NCI-H1436 treated with DMSO at 0.1 percent for 48 hours (cell line): Measurements from ENCODE around the gene RBAK.
A peak's percentile ranks its signal among the peaks of the same experiment; 100 is the strongest.
"Not testable (repeated sequence)": the region's sequence is repeated elsewhere in the genome, so short reads cannot be mapped to it uniquely, and the experiment has no call there.

Experiments used
- DNase-seq: peaks from one replicate; lab custom pipeline; 2025; lab: John Stamatoyannopoulos, UW

RBAK gene

DNA sequence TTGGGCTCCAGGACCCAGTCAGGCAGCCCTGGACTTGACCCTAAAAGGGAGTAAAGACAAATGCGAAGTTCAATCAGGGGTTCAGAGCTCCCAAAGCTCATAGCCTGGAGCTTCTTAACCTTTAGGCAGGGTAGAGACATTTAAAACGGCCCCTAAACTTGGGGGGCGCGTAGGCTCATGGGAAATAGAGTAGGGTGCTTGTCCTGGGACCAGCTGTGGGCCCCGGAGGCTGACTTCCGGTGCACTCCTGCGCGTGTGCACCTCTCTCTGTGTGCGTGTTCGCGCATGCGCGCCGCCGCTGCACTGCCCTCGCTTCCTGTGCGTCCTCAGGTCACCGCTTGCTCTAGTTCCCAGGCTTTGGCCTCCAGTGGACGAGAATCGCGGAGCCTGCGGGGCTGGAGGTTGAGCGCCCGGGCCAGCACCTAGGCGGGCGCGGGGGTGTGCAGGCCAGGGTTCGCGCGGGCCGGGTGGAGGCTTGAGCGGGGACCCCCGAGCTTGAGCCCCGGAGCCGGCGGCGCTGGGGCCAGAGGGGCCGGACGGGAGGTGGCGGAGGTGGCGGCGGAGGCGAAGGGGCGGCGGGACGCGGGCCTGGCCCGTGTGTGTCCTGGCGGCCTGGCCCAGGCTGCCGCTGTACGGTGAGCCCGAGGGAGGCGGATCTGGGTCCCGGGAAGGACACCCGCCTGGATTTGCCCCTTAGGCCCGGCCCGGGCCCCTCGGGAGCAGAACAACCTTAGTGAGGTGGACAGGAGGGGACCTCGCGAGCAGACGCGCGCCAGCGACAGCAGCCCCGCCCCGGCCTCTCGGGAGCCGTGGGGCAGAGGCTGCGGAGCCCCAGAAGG lies at the start of gene RBAK:
Gene RBAK (plus strand): TSS at position 303 of the 839 bp plus-strand sequence. CDS start 2,217 bp downstream, outside the sequence.
- DNase-seq = peak; percentile 41

DNA sequence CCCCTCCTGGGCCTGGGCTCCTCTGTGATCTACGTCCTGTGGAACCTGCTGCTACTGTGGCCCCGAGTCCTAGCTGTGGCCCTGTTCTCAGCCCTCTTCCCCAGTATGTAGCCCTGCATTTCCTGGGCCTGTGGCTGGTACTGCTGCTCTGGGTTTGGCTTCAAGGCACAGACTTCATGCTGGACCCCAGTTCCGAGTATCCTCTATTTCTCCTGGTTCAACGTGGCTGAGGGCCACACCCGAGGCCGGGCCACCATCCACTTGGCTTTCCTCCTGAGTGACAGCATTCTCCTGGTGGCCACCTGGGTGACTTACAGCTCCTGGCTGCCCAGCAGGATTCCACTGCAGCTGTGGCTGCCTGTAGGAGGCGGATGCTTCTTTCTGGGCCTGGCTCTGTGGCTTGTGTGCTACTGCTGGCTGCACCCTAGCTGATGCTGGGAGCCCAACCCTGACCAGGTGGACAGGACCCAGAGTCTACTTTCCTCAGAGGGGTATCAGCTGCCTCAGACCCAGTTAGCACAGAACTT lies 48.9 kb upstream of the RBAK start:
- no peak for DNase-seq

DNA sequence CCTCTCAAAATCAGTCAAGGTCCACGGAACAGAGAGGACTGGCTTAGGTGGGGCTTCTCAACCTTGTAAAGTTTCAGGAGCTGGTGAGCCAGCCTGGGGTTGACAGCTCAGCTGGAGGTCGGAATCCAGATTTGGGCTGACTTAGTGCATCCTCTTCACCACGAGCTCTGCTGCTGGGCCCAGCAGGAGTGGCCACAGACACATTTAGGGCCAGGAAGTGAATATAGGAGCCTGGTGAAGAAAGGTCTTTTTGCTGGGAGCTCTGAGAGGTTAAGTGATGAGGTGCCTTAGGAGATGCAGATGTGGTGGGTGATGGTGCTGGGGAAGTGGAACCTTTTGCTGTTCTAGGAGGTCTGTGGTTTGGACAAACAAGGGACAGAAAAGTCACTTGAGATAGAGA lies 47.4 kb upstream of the RBAK start:
- DNase-seq = no peak

DNA sequence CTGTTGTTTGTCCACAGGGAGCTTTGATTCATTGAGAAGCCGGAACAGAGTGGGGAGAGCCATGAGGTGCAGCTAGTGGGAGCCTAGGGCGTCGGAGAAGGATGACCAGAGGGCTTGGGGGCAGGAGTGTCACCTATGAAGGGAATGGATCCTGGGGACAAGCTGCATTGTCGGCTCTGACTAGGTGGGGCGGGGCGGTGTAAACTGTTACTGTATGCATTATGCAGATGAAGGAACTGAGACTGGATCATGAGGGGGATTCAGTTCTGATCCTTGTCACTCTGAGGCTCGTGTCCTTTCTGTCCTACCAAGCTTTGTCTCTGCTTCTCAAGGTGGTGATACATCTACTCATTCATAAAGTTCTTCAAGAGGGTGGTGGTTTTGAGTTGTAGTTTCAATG lies 46.8 kb upstream of the RBAK start:
- DNase-seq = no peak

DNA sequence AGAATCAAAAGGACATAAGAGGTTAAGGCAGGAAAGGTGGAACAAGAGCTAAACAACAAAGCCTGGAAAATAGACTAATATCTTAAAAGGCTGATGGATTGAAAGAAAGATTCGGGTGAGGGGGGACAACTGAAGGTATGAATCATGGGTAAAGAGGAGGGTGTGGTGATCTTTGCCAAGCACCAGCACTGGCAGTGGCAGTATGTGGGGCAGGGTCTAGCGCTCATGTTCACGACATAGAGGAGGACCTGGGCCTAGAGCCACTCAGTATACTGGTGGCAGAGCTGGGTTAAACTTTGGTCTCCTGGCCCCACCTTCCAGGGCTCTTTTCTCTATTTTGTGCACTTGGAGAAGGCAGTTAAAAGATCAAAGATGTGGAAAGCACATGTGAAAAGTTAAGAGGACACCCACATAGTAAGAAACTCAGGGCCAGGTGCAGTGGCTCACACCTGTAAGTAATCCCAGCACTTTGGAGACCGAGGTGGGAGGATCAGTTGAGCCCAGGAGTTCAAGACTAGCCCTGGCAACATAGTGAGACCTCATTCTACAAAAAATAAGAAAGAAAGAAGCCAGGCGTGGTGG lies 46.2 kb upstream of the RBAK start:
- no peak for DNase-seq

DNA sequence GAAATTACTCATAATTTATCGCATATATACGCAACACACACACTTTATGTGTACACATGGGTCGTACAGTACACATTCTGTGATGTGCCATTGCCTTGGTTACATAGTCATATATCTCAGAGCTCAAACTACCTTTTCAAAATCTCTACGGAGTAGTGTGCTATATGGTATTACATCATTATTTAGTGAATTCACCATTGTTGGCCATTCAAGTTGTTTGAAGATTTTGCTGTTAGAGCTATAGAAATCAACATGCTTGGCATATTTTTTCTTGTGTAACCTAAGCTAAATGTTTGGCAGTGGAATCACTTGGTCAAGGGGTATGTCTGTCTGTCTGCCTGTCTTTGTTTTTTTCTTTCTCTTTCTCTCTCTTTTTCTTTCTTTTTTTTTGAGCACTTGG lies 44.7 kb upstream of the RBAK start:
- no peak for DNase-seq

DNA sequence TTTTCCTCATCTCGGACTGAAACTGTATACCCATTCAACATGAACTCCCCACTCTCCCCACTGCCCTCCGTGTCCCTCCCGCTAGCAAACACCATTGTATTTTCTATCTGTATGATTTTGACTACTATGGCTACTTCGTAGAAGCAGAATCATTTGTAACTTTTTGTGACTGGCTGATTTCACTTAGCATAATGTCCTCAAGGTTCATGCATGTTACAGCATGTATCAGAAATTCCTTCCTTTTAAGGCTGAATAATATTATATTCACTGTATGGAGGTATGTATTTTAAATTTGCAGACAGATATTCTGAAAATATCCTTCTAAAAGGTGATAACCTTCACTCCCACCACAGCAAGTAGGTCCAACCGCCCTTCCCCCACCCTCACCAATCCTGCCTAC lies 43.7 kb upstream of the RBAK start:
- DNase-seq = no peak

DNA sequence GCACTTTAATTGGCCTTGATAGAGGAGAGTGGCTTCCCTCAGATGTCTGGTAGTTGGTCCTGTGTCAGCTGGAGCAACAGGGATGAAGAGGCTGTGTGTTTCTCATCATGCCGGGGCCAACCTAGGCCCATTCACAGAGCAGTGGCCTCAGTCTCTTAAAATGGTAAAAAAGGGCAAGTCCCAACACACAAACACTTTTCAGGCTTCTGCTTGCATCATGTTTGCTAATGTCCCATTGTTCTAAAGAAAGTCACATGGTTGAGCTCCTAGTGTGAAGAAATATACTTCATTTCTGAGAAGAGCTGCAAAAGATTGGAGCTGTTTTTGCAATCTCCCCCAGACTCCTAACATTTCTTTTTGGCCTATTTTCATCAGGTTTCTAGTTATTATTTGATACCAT lies 40.6 kb upstream of the RBAK start:
- DNase-seq = no peak

DNA sequence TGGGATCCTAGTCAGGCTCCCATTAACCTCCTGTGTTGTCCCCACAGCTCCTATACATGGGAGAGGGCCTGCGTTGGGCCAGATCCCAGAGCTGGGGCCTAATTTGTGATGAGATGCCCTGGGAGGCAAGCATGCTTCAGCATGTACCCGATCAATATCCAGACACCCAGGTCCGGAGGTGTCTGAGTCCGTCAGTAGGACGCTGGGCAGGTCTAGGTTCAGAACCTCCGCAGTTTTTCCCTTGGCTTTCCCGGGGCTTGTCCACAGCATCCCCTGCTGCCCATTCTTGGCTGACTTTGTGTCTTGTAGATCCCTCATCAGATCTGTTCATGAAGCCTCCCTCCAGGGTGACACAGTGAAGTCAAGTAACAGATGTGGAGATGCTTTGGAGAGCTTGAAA lies 32.7 kb upstream of the RBAK start:
- DNase-seq = no peak

DNA sequence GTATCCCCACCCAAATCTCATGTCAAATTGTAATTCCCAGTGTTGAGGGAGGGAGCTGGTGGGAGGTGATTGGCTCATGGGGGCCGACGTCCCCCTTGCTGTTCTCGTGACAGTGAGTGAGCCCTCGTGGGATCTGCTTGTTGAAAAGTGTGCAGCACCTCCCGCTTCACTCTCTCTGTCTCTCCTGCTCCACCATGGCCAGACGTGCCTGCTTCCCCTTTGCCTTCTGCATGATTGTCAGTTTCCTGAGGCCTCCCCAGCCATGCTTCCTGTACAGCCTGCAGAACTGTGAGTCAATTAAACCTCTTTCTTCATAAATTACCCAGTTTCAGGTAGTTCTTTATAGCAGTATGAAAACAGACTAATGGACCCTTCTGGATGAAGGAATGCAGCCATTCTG lies 29.7 kb upstream of the RBAK start:
- DNase-seq = not testable (repeated sequence)

DNA sequence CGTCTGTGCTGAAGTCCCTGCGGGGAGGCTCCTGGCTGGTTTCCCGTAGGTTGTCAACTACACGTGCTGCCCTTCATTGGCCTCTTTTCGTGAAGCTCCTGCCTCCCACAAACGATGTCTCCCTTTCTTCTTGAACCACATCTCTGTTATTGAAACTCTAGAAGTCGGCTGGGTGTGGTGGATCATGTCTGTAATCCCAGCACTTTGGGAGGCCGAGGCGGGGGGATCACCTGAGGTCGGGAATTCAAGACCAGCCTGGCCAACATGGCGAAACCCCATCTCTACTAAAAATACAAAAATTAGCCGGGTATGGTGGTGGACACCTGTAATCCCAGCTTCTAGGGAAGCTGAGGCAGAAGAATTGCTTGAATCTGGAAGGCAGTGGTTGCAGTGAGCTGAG lies 28.0 kb upstream of the RBAK start:
- not testable (repeated sequence) for DNase-seq

DNA sequence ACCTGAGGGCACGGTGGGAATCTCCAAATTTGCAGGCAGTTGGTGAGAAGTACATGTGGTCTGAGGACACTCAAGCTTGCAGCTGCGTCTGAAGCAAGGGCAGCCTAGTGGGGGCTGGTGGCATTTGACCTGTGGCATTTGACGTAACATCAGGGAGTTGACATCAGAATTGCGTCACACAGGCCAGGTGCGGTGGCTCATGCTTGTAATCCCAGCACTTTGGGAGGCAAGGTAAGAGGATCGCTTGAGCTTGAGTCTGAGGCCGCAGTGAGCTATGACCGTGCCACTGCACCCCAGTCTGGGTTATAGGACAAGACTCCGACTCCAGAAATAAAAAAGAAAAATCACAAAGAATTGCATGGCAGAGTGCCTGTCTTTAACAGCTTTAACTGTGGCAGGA lies 25.6 kb upstream of the RBAK start:
- no peak for DNase-seq

DNA sequence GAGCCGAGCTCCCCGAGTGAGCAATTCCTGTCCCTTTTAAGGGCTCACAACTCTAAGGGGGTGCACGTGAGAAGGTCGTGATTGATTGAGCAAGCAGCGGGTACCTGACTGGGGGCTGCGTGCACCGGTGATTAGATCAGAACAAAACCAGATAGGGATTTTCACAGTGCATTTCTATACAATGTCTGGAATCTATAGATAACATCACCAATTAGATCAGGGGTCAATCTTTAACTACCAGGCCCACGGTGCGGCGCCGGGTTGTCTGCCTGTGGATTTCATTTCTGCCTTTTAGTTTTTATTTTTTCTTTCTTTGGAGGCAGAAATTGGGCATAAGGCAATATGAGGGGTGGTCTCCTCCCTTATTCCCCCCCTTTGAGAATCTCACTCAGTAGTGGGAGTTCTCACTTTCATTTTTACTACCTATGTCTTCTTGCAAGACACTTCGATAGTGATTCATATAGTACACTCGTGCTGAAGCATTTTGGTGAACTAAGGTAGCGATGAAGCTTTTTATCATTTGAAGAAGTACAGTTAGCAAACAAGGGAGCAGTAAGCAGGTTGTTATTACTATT lies 24.6 kb upstream of the RBAK start:
- not testable (repeated sequence) for DNase-seq

DNA sequence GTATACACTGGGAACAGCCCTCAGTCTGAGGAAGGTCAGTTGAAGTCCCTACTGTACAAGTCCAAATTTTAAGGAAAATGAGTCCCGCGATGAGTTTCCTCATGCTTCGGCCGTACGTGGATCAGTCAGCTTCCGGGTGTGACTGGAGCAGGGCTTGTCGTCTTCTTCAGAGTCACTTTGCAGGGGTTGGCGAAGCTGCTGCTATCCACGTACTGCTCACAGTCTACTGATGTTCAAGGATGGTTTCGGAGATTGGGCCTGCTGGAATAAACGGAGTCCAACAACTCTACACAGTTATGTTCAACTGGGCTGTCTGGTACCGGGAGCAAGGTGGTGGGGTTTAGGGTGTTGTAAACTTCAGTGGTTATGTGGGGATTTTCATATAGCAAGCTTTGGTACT lies 22.0 kb upstream of the RBAK start:
- DNase-seq = not testable (repeated sequence)

DNA sequence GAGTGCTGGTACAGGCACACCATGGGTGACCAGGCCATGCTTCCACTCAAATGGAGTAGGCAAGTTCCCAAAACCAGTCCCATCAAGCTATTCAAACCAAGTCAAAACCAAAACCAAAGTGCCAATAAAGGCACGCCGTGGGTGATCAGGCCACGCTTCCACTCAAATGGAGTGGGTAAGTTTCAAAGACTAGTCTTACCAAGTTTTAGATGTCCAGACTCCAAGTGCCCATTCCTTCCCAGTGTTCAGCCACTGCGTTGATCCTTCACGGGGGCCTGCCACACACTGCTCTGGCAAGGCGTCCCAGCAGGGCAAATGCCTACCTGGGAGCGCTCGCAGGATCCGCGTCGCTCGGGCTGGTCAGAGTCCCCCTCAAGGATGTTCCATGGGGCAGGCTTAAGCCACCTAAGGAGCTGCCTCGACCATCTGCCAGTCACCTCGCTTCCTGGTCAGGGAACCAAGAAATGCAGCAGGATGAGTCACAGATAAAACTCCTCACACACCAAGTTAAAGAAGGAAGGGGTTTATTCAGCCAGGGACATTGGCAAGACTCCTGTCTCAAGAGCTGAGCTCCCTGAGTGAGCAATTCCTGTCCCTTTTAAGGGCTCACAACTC lies 17.8 kb upstream of the RBAK start:
- not testable (repeated sequence) for DNase-seq

DNA sequence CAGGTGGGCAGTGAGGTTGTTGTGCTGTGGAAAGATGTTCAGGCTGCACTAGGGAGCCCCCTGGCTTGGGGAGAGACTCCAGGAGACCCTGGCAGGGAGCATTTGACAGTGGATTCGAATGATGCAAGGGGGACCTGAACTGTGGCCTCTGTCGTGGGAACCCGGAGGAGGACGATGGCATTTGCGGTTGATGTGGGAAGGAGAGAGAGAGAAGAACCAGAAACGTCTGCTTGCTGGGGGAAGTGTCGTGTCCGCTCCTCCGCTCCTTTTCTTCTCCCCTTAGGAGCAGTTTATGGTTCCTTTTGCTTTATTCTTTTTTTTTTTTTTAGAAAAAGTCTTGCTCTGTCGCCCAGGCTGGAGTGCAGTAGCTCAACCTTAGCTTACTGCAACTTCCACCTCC lies 12.5 kb upstream of the RBAK start:
- not testable (repeated sequence) for DNase-seq

DNA sequence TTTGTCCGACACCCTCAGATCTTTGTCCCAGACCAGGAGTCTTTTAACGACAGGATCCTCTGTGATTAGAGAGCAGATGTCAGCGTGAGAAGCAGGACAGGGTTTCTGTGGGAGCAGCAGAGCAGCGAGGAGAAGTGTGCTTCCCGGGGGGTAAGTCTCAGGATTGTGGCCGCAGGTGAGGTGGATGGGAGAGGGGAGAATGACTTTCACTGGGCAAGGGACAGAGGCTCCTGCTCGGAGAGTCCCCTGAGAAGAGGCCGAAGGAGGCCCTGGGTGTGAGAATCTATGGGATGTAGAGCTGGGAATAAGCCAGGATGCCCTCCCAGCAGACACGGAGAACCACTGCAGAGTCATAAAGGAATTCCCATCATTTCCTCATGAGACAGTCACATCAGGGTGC lies 10.4 kb upstream of the RBAK start:
- no peak for DNase-seq

DNA sequence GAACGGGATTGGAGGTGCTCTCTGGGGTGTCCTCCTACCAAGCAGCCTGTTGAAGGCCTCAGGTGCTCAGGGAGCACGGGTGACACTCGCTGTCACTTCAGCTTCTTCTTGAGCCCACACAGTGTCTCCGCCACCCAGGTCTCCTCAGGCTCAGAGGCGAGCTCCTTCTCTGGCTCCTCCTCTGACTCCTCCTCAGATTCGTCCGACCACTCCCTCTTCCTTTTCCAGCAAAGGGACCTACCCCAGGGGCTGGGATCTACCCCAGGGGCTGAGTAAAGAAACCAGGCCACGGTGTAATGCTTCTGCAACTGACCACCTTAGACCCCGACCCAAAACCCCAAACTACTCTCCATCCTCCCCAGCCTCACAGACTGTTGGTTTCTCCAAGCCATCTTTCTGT lies 9.2 kb upstream of the RBAK start:
- no peak for DNase-seq

DNA sequence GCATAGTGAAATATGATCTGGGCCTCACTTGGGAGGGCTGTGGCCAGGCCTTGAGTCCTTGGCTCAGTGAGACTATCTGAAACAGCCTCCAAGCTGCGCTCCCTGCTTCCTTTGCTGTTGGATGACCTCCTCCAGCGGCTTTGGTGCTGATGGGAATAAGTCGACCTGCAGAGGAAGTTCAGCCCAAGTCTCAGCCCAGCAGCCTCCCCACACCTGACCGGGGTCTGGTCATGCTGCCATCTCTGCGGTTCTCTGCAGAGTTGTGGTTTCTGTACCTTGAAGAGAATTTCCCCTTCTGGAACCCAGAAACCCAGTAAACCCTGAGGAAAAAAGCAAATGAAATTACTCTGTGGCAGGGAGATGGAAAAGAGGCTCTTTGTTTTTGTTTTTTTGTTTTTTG lies 4.6 kb upstream of the RBAK start:
- no peak for DNase-seq

DNA sequence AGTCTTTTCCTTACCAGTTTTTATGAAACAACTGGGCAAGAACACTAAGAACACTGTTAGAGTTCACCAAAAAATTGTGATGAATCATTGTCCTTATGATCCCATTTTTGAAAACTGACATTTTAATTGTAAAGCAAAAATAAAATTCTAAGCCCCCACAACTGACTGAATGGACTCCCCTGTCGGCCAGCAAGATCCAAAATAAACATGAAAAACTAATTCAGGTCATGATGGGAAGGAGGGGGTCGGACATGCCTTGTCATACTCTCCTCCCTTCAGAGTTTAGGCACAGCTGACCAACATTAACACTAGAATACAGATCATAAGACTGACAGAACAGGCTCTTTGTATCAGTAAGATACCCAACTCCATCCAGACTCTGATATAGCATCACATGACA lies 2.0 kb upstream of the RBAK start:
- no peak for DNase-seq

DNA sequence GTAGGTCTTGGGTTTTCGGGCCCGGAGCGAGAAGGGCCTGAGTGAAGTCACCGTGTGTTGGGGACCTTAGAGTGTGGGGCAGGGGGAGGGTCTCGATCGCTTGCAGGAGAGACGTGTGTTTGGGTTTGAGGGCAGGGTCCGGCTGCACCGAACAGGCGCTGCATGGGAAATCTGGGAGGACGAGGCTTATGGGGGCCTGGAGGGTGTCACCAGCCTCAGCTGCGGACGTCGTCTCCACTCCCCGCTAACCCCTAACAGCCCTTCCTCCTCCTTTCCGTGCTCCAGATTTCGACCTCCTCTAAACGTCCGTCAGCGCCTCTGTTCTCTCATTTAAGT lies 705 bp downstream of the RBAK start:
- not testable (repeated sequence) for DNase-seq

DNA sequence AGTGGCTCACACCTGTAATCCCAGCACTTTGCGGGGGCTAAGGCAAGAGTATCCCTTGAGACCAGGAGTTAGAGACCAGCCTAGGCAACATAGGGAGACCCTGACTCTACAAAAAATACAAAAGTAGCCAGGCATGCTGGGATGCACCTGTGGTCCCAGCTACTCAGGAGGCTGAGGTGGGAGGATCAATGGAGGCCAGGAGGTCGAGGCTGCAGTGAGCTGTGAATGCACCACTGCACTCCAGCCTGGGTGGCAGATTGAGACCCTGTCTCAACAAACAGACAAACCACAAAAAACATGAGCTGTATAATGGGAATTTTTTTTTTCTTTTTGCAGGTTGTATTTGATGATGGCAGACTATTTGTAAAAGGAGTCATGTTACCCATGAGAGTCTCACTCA lies 1.5 kb downstream of the RBAK start:
- not testable (repeated sequence) for DNase-seq

DNA sequence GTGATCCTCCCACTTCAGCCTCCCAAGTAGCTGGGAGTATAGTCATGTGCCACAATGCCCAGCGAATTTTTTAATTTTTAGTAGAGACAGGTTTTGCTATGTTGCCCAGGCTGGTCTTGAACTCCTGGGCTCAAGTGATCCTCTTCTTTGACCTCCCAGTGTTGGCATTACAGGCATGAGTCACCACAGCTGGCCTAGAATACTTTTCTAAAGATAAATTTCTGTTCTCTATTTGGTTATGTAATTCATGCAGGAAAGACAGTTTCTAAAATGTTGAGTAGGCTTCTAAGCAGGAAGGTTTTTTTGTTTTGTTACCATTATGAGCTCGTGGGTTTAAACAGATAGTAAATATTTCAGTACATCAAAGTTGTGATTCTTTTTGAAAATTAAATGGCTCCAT lies 5.0 kb downstream of the RBAK start:
- no peak for DNase-seq
